HG02943 (cell line): ENCODE data around the gene SKIC3.

Source experiments
- ATAC-seq: cut with Tn5 transposase; IDR thresholded peaks from one replicate; pipeline ENCODE4 v1.9.1; 2021; ENCODE audit warnings: mild to moderate bottlenecking, low read depth, moderate library complexity; ENCODE audit not compliant: unreplicated experiment

Gene SKIC3

GRCh38 chr5:95554647-95555548 lies at the start of gene SKIC3, which contains the start of gene ARSK:
SKIC3 (minus strand) TSS chr5:95554977; CDS start chr5:95547150, 7,827 bp downstream.
ARSK (plus strand) TSS chr5:95555101; CDS start chr5:95555279, 178 bp downstream.
- ATAC-seq, result peak; percentile 94

DNA sequence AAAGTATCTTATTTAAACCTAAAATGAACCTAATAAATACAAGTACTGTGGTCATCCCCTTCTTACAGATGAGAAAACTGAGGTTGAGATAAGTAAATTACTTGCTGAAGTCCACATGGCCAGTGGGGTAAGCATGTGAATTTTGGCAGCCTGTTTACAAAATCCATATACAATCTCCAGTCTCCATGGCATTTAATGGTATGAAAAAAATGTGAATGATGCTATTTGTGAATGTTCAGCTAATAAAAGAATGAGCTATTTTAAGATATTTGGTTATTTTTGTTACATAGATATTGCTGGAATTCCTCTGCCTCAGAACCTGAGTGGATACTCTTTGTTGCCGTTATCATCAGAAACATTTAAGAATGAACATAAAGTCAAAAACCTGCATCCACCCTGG lies 45.8 kb upstream of the SKIC3 start:
- ATAC-seq, result no peak

GRCh38 chr5:95599252-95599651 lies 44.5 kb upstream of the SKIC3 start:
- ATAC-seq, result no peak

- ATAC-seq, result no peak
Observed at GRCh38 chr5:95595289-95595931, 40.6 kb upstream of the SKIC3 start.

GRCh38 chr5:95591490-95591901 lies 36.7 kb upstream of the SKIC3 start:
- ATAC-seq, result no peak

GRCh38 chr5:95590880-95591279 lies 36.1 kb upstream of the SKIC3 start:
- no peak for ATAC-seq

DNA sequence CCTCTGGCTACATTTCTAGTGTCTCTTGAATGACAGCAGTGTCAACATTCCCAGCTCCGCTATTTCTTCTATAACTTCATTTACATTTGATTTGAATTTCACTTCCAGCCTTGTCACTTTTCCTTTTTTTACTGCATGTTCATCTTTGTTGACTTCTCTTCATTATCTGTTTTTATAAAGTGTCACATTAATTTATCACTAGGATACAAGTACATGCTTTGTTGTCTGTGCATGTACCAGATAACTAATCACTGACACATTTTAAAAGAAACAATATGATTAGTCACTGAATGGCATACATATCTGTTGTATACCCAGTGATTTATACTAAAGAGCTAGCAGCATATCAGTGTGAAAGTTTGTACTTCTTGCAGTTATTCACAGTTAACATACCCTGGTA lies 29.2 kb upstream of the SKIC3 start:
- no peak for ATAC-seq

GRCh38 chr5:95581576-95581975 lies 26.8 kb upstream of the SKIC3 start:
- ATAC-seq, result no peak

GRCh38 chr5:95572016-95572415 lies 17.2 kb upstream of the SKIC3 start:
- no peak for ATAC-seq

DNA sequence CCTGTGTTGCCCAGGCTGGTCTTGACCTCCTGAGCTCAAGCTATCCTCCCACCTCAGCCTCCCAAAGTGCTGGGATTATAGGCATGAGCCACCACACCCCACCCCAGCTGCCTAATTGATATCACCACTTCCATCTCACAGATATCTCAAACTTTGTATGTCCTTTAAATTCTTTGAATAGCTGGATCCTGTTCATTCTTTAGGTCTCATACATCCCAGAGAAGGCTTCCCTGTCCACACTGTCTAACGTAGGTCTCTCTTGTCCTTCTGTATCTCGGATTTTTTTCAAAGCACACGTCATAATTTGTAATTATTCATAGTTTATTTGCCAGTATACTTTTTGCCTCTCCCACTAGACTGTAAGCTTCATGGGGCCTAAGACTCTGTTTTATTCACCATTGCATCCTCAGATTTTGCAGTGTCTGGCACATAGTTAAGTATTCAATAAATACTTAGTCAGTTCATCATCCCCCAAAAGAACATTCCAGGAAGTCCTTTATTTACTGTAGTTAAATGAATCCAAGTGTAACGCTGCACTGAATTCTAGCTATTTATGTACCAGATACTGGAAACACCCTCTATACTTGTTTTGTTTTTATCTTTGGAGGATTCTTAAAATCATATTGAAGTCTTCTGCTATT lies 10.6 kb upstream of the SKIC3 start:
- ATAC-seq, result no peak

- no peak for ATAC-seq
Observed at GRCh38 chr5:95564450-95564849, 9.7 kb upstream of the SKIC3 start.

DNA sequence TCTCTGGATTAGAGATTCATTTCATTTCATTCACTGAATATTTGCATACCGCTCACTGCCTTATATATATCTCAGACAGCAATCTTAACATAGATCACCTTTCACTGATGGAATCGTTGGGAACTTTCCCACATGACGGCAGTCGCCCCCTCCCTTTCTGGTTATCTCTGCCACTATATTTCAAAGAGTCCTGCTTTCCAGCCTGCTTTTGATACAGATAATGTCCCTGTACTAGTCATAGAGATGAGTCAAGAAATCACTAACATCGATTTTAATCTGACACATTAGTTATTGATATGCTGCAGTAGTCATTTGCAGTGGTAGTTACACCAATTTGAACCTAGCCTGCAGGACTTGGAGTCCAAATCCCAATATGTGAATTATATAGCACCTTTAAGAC lies 8.6 kb upstream of the SKIC3 start:
- no peak for ATAC-seq

- no peak for ATAC-seq
Observed at GRCh38 chr5:95562282-95562681, 7.5 kb upstream of the SKIC3 start.

DNA sequence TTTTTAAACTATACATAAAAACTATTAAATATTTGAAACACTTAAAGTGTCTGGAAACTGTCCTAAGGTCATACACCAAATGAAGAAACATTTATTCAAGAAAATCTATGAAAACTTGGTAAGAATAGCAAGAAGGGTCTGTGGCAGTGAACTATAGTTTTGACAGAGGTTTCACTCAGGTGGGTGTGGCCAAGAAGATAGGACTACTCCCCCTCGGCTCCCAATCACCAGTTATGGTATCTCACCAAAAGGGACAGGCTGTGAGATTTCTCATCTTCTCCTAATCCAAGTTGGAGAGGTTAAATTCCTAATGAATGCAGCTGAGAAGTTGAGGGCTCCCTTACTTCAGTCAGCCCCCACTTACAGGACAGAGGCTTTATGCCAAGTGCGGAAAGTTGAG lies 3.1 kb upstream of the SKIC3 start:
- no peak for ATAC-seq

DNA sequence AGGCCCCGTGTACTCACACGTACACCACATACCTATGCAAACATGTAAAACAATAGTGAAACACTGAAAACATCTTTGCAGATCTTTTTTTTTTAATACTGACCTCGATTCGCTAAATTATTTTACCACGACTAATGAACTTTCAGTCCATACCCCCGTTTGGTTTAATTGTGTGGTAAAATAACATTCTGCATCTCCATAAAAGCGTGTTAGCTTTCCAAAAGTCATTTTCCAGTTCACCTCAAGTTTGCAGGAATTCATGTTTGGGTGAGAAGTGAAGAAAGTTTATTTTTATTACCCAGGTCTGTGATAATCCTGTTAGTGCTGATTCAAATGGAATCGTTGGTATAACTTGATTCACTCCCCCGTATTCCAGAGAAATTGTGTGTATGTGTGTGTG lies 776 bp upstream of the SKIC3 start:
- ATAC-seq, result no peak

DNA sequence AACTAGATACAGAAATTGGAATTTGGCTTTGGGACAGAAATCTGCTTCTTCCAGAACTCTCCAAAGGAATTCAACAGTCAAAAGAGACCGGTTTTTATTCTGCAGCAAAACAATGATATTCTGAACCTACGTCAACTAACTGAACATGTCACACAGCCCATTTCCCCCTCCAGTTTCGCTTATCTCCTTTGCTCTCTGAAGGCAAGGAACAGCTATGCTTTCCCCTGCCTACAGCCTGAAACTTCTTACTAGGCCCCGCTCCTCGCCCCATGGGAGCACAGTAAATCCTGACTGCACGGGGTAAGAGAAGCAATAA lies 488 bp downstream of the SKIC3 start:
- peak; percentile 22 for ATAC-seq

- ATAC-seq, result no peak
Observed at GRCh38 chr5:95549030-95549429, 5.7 kb downstream of the SKIC3 start.

GRCh38 chr5:95543017-95543705 lies 11.6 kb downstream of the SKIC3 start:
- ATAC-seq, result no peak

- no peak for ATAC-seq
Observed at GRCh38 chr5:95537501-95537900, 17.3 kb downstream of the SKIC3 start.

- ATAC-seq, result no peak
Observed at GRCh38 chr5:95533761-95534160, 21.0 kb downstream of the SKIC3 start.

- ATAC-seq, result no peak
Observed at GRCh38 chr5:95533106-95533505, 21.7 kb downstream of the SKIC3 start.
